ENCODE results near the gene PPP1R10. TPM values are rescaled to one million over a fixed set of nuclear protein-coding genes. Genes with fewer than 3 reads are reported as not detected.
A peak's percentile ranks its signal among the peaks of the same experiment; 100 is the strongest.

The PPP1R10 gene
- total RNA-seq, 4 donors from 2014 or later: 47.6 to 74.0 (median 61.3) TPM

GRCh38 chr6:30572148-30572547 is 44.9 kb downstream of the PPP1R10 start:
- no peak for DNase-seq
- TF ChIP-seq POLR2A (IDR thresholded peaks at IDR 0.05) (no peak), CTCF (IDR thresholded peaks at IDR 0.05) (no peak)
- Histone ChIP-seq H3K27ac (peak overlapping the region in 2 of 4 donors; percentile 84 to 87), H3K36me3 (peaks cover 0 to 6% (median 0%) of the 10 kb centered on the region in 3 donors), H3K4me1 (peaks cover 0 to 37% (median 4%) of the 10 kb centered on the region in 4 donors), H3K9me3 (no peaks in the 10 kb centered on the region), H3K4me3 (peak overlapping the region; percentile 58 to 86 (median 76)), H3K27me3 (no peaks in the 10 kb centered on the region)

- TF ChIP-seq CTCF (IDR thresholded peaks at IDR 0.05) (no peak), POLR2A (IDR thresholded peaks at IDR 0.05) (no peak)
- Histone ChIP-seq H3K9me3 (no peaks in the 10 kb centered on the region), H3K36me3 (peaks cover 0 to 4% (median 0%) of the 10 kb centered on the region in 3 donors), H3K4me3 (peak overlapping the region; percentile 58 to 86 (median 76)), H3K27me3 (no peaks in the 10 kb centered on the region), H3K27ac (peak overlapping the region; percentile 84 to 87 (median 86)), H3K4me1 (peaks cover 0 to 37% (median 4%) of the 10 kb centered on the region in 4 donors)
- no peak for DNase-seq
Observed at GRCh38 chr6:30571762-30572082, 45.3 kb downstream of the PPP1R10 start.

GRCh38 chr6:30571075-30571761 is 45.8 kb downstream of the PPP1R10 start, which contains the start of gene ABCF1:
TSS of gene ABCF1 (plus strand) at chr6:30571442. CDS start at chr6:30571488, 46 bp downstream.
- Histone ChIP-seq H3K27ac (peak within 1 kb of the TSS; percentile 84 to 87 (median 86)), H3K27me3 (no peaks in the 10 kb centered on the region), H3K4me1 (peaks cover 0 to 37% (median 4%) of the 10 kb centered on the region in 4 donors), H3K4me3 (peak within 1 kb of the TSS; percentile 58 to 86 (median 76)), H3K36me3 (no peaks in the 10 kb centered on the region), H3K9me3 (no peaks in the 10 kb centered on the region)
- peak; percentile 99 to 100 (median 99) for DNase-seq
- TF ChIP-seq POLR2A (IDR thresholded peaks at IDR 0.05): peak; percentile 48 to 62
- TF ChIP-seq CTCF (IDR thresholded peaks at IDR 0.05): no peak

GRCh38 chr6:30570740-30571074 is 46.3 kb downstream of the PPP1R10 start:
- Histone ChIP-seq H3K4me1 (peaks cover 0 to 37% (median 4%) of the 10 kb centered on the region in 4 donors), H3K4me3 (peak overlapping the region; percentile 58 to 86 (median 76)), H3K27ac (peak overlapping the region; percentile 84 to 87 (median 86)), H3K9me3 (no peaks in the 10 kb centered on the region), H3K36me3 (no peaks in the 10 kb centered on the region), H3K27me3 (no peaks in the 10 kb centered on the region)
- TF ChIP-seq CTCF (IDR thresholded peaks at IDR 0.05): no peak
- no peak for TF ChIP-seq POLR2A (IDR thresholded peaks at IDR 0.05)
- no peak for DNase-seq

- DNase-seq: no peak
- peaks cover 0 to 37% (median 4%) of the 10 kb centered on the region in 4 donors for H3K4me1 ChIP-seq
- H3K9me3 ChIP-seq: no peaks in the 10 kb centered on the region
- no peaks in the 10 kb centered on the region for H3K36me3 ChIP-seq
- H3K4me3 ChIP-seq: peak overlapping the region; percentile 58 to 86 (median 76)
- TF ChIP-seq CTCF (IDR thresholded peaks at IDR 0.05) (no peak), POLR2A (IDR thresholded peaks at IDR 0.05) (no peak)
- H3K27ac ChIP-seq: peak overlapping the region in 2 of 4 donors; percentile 84 to 86
- H3K27me3 ChIP-seq: no peaks in the 10 kb centered on the region
Observed at GRCh38 chr6:30570263-30570662, 46.8 kb downstream of the PPP1R10 start.
